GM13976 (cell line): ENCODE data around the gene NOD1.
"Not testable (repeated sequence)": the region's sequence is repeated elsewhere in the genome, so short reads cannot be mapped to it uniquely, and the experiment has no call there.

Source experiments
- DNase-seq: peaks from one replicate; pipeline ENCODE4 v3.0.0; 2012; ENCODE audit warnings: low spot score
- CTCF ChIP-seq: IDR thresholded peaks from 2 replicates; pipeline ENCODE4 v1.5.1; 2012; ENCODE audit warnings: borderline replicate concordance, mild to moderate bottlenecking; ENCODE audit not compliant: insufficient read depth; ENCODE audit errors: extremely low read depth, missing control alignments, control extremely low read depth
- in situ Hi-C: fragments of 300-500 bp; cut with MboI; formaldehyde crosslinking; loops from one replicate; pipeline ENCODE4 v1.12.0; 2022; ENCODE audit warnings: low sequenced_read_pairs, mixed read lengths, inconsistent platforms; ENCODE audit not compliant: unreplicated experiment

NOD1 gene

GRCh38 chr7:30478349-30479201 lies at the start of gene NOD1:
Gene NOD1 (minus strand): TSS chr7:30478784. CDS start chr7:30456921, 21,863 bp downstream.
- in situ Hi-C loops, result no loop called here
- TF ChIP-seq CTCF, result no peak
- peak; percentile 90 for DNase-seq

DNA sequence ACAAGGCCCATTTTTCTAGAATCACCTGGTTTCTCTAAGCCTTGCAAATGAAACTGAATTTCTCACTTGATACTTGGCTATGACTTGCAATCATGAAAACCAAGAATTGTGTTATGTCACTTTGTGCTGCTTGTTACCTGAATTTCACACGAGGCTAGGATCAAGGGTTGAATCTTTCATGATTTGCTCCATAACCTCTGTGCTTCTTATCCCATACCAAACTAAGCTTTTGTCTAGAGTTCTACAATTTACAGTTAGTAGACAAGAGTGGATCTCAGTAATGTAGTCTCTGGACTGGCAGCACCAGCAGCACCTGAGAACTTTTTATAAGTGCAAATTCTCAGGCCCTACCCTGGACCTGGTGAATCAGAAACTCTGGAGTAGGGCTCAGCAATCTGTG lies 48.7 kb upstream of the NOD1 start:
- DNase-seq, in situ Hi-C loops: not testable (repeated sequence)

- no peak for DNase-seq
- in situ Hi-C loops, result no loop called here
- no peak for TF ChIP-seq CTCF
Measured at GRCh38 chr7:30526163-30526562, 47.6 kb upstream of the NOD1 start.

DNA sequence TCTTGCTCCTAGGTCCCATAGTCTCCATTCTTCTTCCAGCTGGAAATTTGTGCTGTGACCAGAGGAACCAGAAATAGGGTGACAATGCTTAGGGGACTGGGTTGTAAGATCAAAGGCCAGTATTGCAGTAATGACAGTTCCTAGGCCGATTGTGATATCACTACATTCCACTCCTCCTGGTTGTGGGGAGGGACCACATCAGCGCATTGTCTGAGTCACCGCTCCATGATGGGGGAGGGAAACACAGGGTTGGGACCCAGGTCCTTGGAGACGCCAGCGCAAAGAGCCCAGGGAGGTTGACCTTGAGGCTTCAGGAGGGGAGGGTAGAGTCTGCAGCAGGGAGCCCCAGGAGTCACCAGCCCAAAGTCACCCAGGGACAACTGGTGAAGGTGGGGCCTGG lies 46.8 kb upstream of the NOD1 start:
- in situ Hi-C loops, result no loop called here
- TF ChIP-seq CTCF, result no peak
- no peak for DNase-seq

DNA sequence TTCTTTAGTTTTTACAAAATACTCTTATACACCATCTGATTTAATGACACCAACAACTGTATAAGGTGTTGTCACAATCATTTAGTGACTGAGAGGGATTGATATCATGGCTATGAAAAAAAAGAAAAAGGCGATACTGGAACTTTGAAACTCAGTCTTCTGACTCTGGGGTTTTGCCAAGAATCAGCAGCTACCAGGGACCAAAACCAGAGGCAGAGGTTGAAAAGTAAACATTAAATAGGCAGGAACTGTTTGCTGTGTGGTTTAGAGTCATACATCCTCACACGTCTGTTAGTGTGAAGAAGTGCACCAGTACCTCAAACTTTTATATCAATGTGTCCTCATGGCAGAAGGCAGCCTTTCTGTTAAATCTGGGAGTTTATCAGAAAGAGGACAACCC lies 46.0 kb upstream of the NOD1 start:
- in situ Hi-C loops, result no loop called here
- DNase-seq, result no peak
- TF ChIP-seq CTCF, result no peak

- in situ Hi-C loops, result no loop called here
- DNase-seq, result no peak
- TF ChIP-seq CTCF, result no peak
Measured at GRCh38 chr7:30523466-30523865, 44.9 kb upstream of the NOD1 start.

DNA sequence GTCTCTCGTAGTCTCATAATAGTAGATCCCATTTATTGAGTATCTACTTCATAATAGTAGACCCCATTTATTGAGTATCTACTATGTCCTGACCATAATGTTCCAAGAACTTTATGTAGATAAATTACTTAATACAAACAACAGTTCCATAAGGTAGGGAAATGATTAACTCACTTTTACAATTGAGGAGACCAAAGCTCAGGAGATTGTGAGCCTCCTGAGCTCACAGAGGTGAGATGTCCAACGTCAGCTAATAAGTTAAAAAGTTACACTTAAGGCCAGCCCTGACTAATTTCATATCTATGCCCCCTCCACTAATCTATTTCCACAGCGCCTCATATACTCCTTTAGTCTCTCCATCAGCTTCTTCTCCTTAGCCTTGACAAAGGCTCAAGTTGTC lies 43.6 kb upstream of the NOD1 start:
- no peak for DNase-seq
- TF ChIP-seq CTCF, result no peak
- in situ Hi-C loops, result no loop called here
